B cell (primary cell): ENCODE data around the gene FOXK1. TPM values are rescaled to one million over a fixed set of nuclear protein-coding genes. Genes with fewer than 3 reads are reported as not detected.

ENCODE experiments used
- ATAC-seq: fragments of 200-7000 bp; cut with Tn5 transposase; one replicate; pipeline ENCODE4 v1.10.0; 2021; ENCODE audit warnings: low read depth, mild to moderate bottlenecking, moderate number of reproducible peaks, moderate library complexity
- CTCF ChIA-PET: fragments of 350-600 bp; sonication (Branson Sonifier 250); formaldehyde crosslinking; loops from one replicate; lab custom pipeline; 2021; ENCODE audit warnings: antibody characterized with exemption, inconsistent platforms; lab: Charles Lee
- POLR2A ChIA-PET: fragments of 350-600 bp; sonication (Branson Sonifier 250); formaldehyde crosslinking; loops from one replicate; lab custom pipeline; 2021; ENCODE audit warnings: antibody characterized with exemption; lab: Charles Lee
- DNase-seq: peaks from one replicate; pipeline ENCODE4 v3.0.0; 2013
- H2AFZ ChIP-seq: 2 replicates; pipeline ENCODE4 v1.6.1; 2012; ENCODE audit warnings: mild to moderate bottlenecking, low read depth, low read length; ENCODE audit not compliant: insufficient read depth, poor library complexity, severe bottlenecking
- H3K27ac ChIP-seq, 2 donors: 1 replicate in 1 of 2; 2 replicates in 1 of 2; pipeline ENCODE4 v1.5.1; 2012 to 2013; ENCODE audit warnings: low read length in 2 of 2, mild to moderate bottlenecking in 2 of 2, moderate library complexity in 1 of 2
- H3K27me3 ChIP-seq, 4 experiments: fragments of 200-600 bp in 1 of 4; sonication (generic) in 1 of 4; replicated peaks in 1 of 4; 1 replicate in 2 of 4; 2 replicates in 2 of 4; pipeline versions ENCODE4 v1.6.1 to v1.7.0; 2013 to 2016; ENCODE audit warnings: low read length in 3 of 4, mild to moderate bottlenecking in 2 of 4, mixed read lengths in 1 of 4, moderate library complexity in 1 of 4; ENCODE audit not compliant: insufficient read depth in 4 of 4, control insufficient read depth in 3 of 4; ENCODE audit errors: control extremely low read depth in 1 of 4
- H3K36me3 ChIP-seq, 2 experiments: replicated peaks in 1 of 2; 1 replicate in 1 of 2; 2 replicates in 1 of 2; pipeline versions ENCODE4 v1.6.1 to v1.7.1; 2013; ENCODE audit warnings: low read length in 1 of 2; ENCODE audit not compliant: insufficient read depth in 2 of 2, control insufficient read depth in 1 of 2; ENCODE audit errors: control extremely low read depth in 1 of 2, extremely low read depth in 1 of 2
- H3K4me1 ChIP-seq, 2 donors: fragments of 200-600 bp in 1 of 2; sonication (generic) in 1 of 2; 1 replicate in 1 of 2; 2 replicates in 1 of 2; pipeline versions ENCODE4 v1.5.1 to v1.6.1; 2013 to 2017; ENCODE audit warnings: low read length in 2 of 2; ENCODE audit not compliant: control insufficient read depth in 2 of 2, insufficient read depth in 2 of 2
- H3K4me2 ChIP-seq: replicated peaks from 2 replicates; pipeline ENCODE3; 2012; ENCODE audit warnings: mild to moderate bottlenecking, low read depth, low read length; ENCODE audit not compliant: poor library complexity, severe bottlenecking
- H3K4me3 ChIP-seq, 5 experiments: fragments of 200-600 bp in 1 of 5; sonication (generic) in 1 of 5; 1 replicate in 3 of 5; 2 replicates in 2 of 5; pipeline versions ENCODE4 v1.5.1 to v1.7.0; 2011 to 2016; ENCODE audit warnings: low read length in 4 of 5, mild to moderate bottlenecking in 4 of 5, low read depth in 2 of 5, control low read depth in 1 of 5, moderate library complexity in 1 of 5; ENCODE audit not compliant: insufficient read depth in 1 of 5; ENCODE audit errors: control extremely low read depth in 1 of 5, extremely low read depth in 1 of 5
- H3K79me2 ChIP-seq: fragments of 200-600 bp; sonication (generic); one replicate; pipeline ENCODE4 v1.6.0; 2016; ENCODE audit warnings: low read length; ENCODE audit not compliant: control insufficient read depth, insufficient read depth
- H3K9ac ChIP-seq: fragments of 200-600 bp; sonication (generic); 2 replicates; pipeline ENCODE4 v1.6.1; 2017; ENCODE audit warnings: mild to moderate bottlenecking, low read length, moderate library complexity
- H3K9me3 ChIP-seq, 3 donors: one replicate each; pipeline versions ENCODE4 v1.6.1 to v1.7.1; 2013; ENCODE audit warnings: low read length in 2 of 3; ENCODE audit not compliant: control insufficient read depth in 2 of 3, insufficient read depth in 1 of 3; ENCODE audit errors: control extremely low read depth in 1 of 3
- H4K20me1 ChIP-seq: 2 replicates; pipeline ENCODE4 v1.6.0; 2012; ENCODE audit warnings: mild to moderate bottlenecking, low read length; ENCODE audit not compliant: insufficient read depth, control insufficient read depth, poor library complexity, severe bottlenecking
- H3K27ac Mint-ChIP-seq: one replicate; pipeline ENCODE4 v1.8.0; 2021; ENCODE audit warnings: mixed read lengths
- H3K27me3 Mint-ChIP-seq: one replicate; pipeline ENCODE4 v1.8.0; 2021; ENCODE audit warnings: mixed read lengths
- H3K4me1 Mint-ChIP-seq: one replicate; pipeline ENCODE4 v1.8.0; 2021; ENCODE audit warnings: mixed read lengths
- H3K4me3 Mint-ChIP-seq: one replicate; pipeline ENCODE4 v1.8.0; 2021; ENCODE audit warnings: mixed read lengths
- H3K9me3 Mint-ChIP-seq: one replicate; pipeline ENCODE4 v1.8.0; 2022; ENCODE audit warnings: mixed read lengths; ENCODE audit not compliant: insufficient read depth
- CTCF ChIP-seq: fragments of 200-600 bp; IDR thresholded peaks from one replicate; pipeline ENCODE4 v1.8.0; 2022; ENCODE audit warnings: antibody characterized with exemption, mild to moderate bottlenecking
- EZH2 ChIP-seq: IDR thresholded peaks from 2 replicates; pipeline ENCODE4 v1.6.1; 2012; ENCODE audit warnings: borderline replicate concordance, low read depth, mild to moderate bottlenecking, moderate library complexity, low read length; ENCODE audit not compliant: insufficient read depth, poor library complexity, severe bottlenecking
- WGBS: methylation state at CpG from one replicate; pipeline ENCODE4 v1.1.5; 2013; ENCODE audit warnings: missing lambda C conversion rate; ENCODE audit not compliant: insufficient coverage; 5-methylcytosine and 5-hydroxymethylcytosine counted together
- intact Hi-C: fragments of 100-400 bp; cut with micrococcal nuclease; formaldehyde crosslinking; loops from one replicate; pipeline ENCODE4 v1.10.0; 2022
- polyA plus RNA-seq: library from polyadenylated mRNA; depleted of rRNA; stranded (reverse); fragments of >200 nt; gene quantifications from 2 replicates; pipeline ENCODE4 v1.2.3, GENCODE V29; 2012
- total RNA-seq, 2 donors: library from RNA; stranded (reverse); fragments of 120-200 nt in 1 of 2; gene quantifications; 1 replicate in 1 of 2; 2 replicates in 1 of 2; pipeline versions ENCODE4 v1.2.3 to v1.2.4, GENCODE V29; 2013 to 2022

FOXK1 gene
- total and polyA plus RNA-seq, 2 donors (not counting 1 experiment from before 2014, with no cell fraction given) = 17.9 to 56.2 TPM

GRCh38 chr7:4681218-4681851, 760 bp upstream of the FOXK1 start:
- intact Hi-C loops = loop anchor here (5.0 kb wide), 1 partner anchor 71 kb away; no protein-coding TSS in a partner anchor
- Histone ChIP-seq H4K20me1 (peaks cover 17% of the 10 kb centered on the region), H3K9ac (peak overlapping the region; percentile 63), H3K4me1 (peaks cover 12 to 36% of the 10 kb centered on the region in 2 donors), H3K4me2 (peak overlapping the region; percentile 93), H3K27me3 (peaks cover 0 to 2% (median 0%) of the 10 kb centered on the region in 4 experiments), H3K36me3 (no peaks in the 10 kb centered on the region), H3K79me2 (peaks cover 39% of the 10 kb centered on the region), H3K9me3 (no peaks in the 10 kb centered on the region), H3K27ac (peak overlapping the region in 1 of 2 donors; percentile 34), H3K4me3 (peak overlapping the region in 4 of 5 experiments; percentile 38 to 76 (median 58)), H2AFZ (peak overlapping the region; percentile 84)
- H3K4me3 Mint-ChIP-seq = peak overlapping the region; percentile 87
- peak overlapping the region; percentile 88 for H3K27ac Mint-ChIP-seq
- ChIA-PET POLR2A (interaction anchor here (3.3 kb wide), 1 partner anchor 40 kb away, joined by 37 read pairs; no protein-coding TSS in a partner anchor), CTCF (interaction anchor here (4.5 kb wide), 1 partner anchor 40 kb away, joined by 36 read pairs; no protein-coding TSS in a partner anchor)
- TF ChIP-seq CTCF (no peak), EZH2 (no peak)
- 87% methylated on average over 3 of the region's 6 CpGs for WGBS
- H3K27me3 Mint-ChIP-seq = peaks cover 3% of the 10 kb centered on the region
- ATAC-seq (no peak), DNase-seq (no peak)
- H3K4me1 Mint-ChIP-seq = peaks cover 24% of the 10 kb centered on the region
- H3K9me3 Mint-ChIP-seq = no peaks in the 10 kb centered on the region

GRCh38 chr7:4682621-4683042, 537 bp downstream of the FOXK1 start:
- Mint-ChIP-seq H3K9me3 (no peaks in the 10 kb centered on the region), H3K27ac (peak overlapping the region; percentile 63), H3K4me1 (peaks cover 31% of the 10 kb centered on the region), H3K4me3 (peak overlapping the region; percentile 89), H3K27me3 (peaks cover 2% of the 10 kb centered on the region)
- no peak for TF ChIP-seq EZH2
- no peak for TF ChIP-seq CTCF
- DNase-seq (peak; percentile 64), ATAC-seq (peak; percentile 22)
- peaks cover 52% of the 10 kb centered on the region for H3K79me2 ChIP-seq
- peak overlapping the region; percentile 88 for H3K4me2 ChIP-seq
- peaks cover 0 to 2% (median 0%) of the 10 kb centered on the region in 4 experiments for H3K27me3 ChIP-seq
- ChIA-PET POLR2A (interaction anchor here (0.6 to 3.3 kb wide), 5 partner anchors 30 to 561 kb away, joined by 3 to 37 read pairs (median 5); partner anchors contain the start of gene AP5Z1), CTCF (interaction anchor here (1.1 to 4.5 kb wide), 4 partner anchors 41 to 92 kb away, joined by 3 to 36 read pairs (median 4); partner anchors contain the start of gene AP5Z1)
- under 1% methylated on average over 41 of the region's 47 CpGs for WGBS
- peak overlapping the region; percentile 69 for H3K9ac ChIP-seq
- peaks cover 27% of the 10 kb centered on the region for H4K20me1 ChIP-seq
- intact Hi-C loops = loop anchor here (1.0 to 5.0 kb wide), 2 partner anchors 41 to 70 kb away; no protein-coding TSS in a partner anchor
- peak overlapping the region in 4 of 5 experiments; percentile 62 to 81 (median 70) for H3K4me3 ChIP-seq
- H2AFZ ChIP-seq = peak overlapping the region; percentile 46
- peak overlapping the region; percentile 91 to 95 for H3K27ac ChIP-seq
- no peaks in the 10 kb centered on the region for H3K9me3 ChIP-seq
- peaks cover 12 to 36% of the 10 kb centered on the region in 2 donors for H3K4me1 ChIP-seq
- H3K36me3 ChIP-seq = peaks cover 0 to 4% of the 10 kb centered on the region in 2 experiments
